Right lobe of liver (tissue), 6 donors: ENCODE results near the gene ELMO1. TPM values are rescaled to one million over a fixed set of nuclear protein-coding genes. Genes with fewer than 3 reads are reported as not detected.

Experiments
- ATAC-seq, 4 donors: fragments of 200-7000 bp; cut with Tn5 transposase; one replicate each; pipeline ENCODE4 v1.9.1; 2020; ENCODE audit warnings: mild to moderate bottlenecking in 4 of 4, moderate library complexity in 4 of 4
- DNase-seq, 3 donors: peaks; one replicate each; pipeline ENCODE4 v3.0.0-alpha.2; 2020
- H3K27ac ChIP-seq, 3 donors: fragments of 200-600 bp; one replicate each; pipeline ENCODE4 v1.8.0; 2022
- H3K27me3 ChIP-seq, 2 donors: fragments of 200-600 bp; one replicate each; pipeline ENCODE4 v1.8.0; 2022
- H3K36me3 ChIP-seq, 4 donors: fragments of 200-600 bp; sonication (generic) in 1 of 4; one replicate each; pipeline versions ENCODE4 v1.5.1 to v1.8.0; 2017 to 2022; ENCODE audit warnings: control low read depth in 1 of 4
- H3K4me1 ChIP-seq, 4 donors: fragments of 200-600 bp; sonication (generic) in 1 of 4; one replicate each; pipeline versions ENCODE4 v1.5.1 to v1.8.0; 2017 to 2022; ENCODE audit warnings: control low read depth in 1 of 4
- H3K4me3 ChIP-seq, 3 donors: fragments of 200-600 bp; one replicate each; pipeline ENCODE4 v1.8.0; 2022
- H3K9me3 ChIP-seq, 4 donors: fragments of 200-600 bp; sonication (generic) in 1 of 4; one replicate each; pipeline versions ENCODE4 v1.5.1 to v1.8.0; 2017 to 2022; ENCODE audit warnings: control low read depth in 1 of 4
- POLR2A ChIP-seq: fragments of 450-650 bp; IDR thresholded peaks from one replicate; pipeline ENCODE4 v1.6.1; 2017; ENCODE audit warnings: antibody characterized with exemption, mild to moderate bottlenecking
- WGBS: methylation state at CpG from one replicate; pipeline ENCODE4 v1.1.6; 2018; ENCODE audit warnings: low coverage, low lambda C conversion rate; ENCODE audit not compliant: insufficient coverage; ENCODE audit errors: missing lambda C conversion rate; 5-methylcytosine and 5-hydroxymethylcytosine counted together
- intact Hi-C, 2 donors: fragments of 100-400 bp; cut with DNase I; formaldehyde crosslinking; loops; one replicate each; pipeline versions ENCODE4 v1.11.2 to v1.14.1; 2022
- total RNA-seq, 6 experiments: library from RNA; depleted of rRNA in 2 of 6; stranded (reverse); fragments of >200 nt in 2 of 6; fragmentation: NEBNext Ultra II Directional in 3 of 6; extraction: Animal tissue kit (Norgen Biotek cat#: 25700) in 3 of 6; gene quantifications; one replicate each; pipeline versions ENCODE4 v1.1.0 to v1.2.4, GENCODE V29; 2016 to 2023
- TF ChIP-seq, protein P1 (sequence below), 4 donors: fragments of 200-600 bp in 3 of 4; fragments of 450-650 bp in 1 of 4; IDR thresholded peaks; one replicate each; pipeline versions ENCODE4 v1.5.1 to v1.8.0; 2016 to 2022; ENCODE audit warnings: antibody characterized with exemption in 4 of 4, mild to moderate bottlenecking in 2 of 4
- donor health status: DM: no; HTN: yes; CAD: no.
- donor health status: DM: no; HTN: no; CAD: no.
- donor health status: DM: no; HTN: no; CAD: no.
- donor health status: DM: no; HTN: yes; CAD: no.
- donor health status: DM: no; HTN: yes; CAD: no.

Gene ELMO1
- total RNA-seq, 6 experiments from 2014 or later = 18.4 to 55.4 (median 25.1) TPM

DNA sequence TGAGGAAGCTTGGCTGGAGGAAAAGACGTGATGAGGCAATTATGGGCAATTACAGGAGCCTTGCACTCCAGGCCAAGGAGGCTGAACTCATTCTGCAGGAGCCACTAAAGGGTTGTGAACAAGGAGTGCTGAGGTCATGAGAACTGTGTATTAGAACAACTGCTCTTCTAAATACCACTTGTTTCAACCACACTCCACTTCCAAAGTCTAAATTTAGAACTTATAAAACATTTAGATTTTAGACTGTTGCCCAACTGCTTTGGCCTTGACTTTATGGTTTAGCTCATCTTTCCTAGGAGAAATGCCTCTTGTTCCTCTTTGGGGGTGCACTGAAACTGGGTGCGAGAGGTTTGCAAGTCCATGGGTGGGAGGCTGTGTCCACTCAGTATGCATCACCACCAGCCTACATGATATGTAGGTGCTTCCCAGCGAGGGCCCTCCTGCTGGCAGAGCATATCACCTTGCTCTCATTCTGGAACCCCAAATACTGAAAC is 524.7 kb downstream of the ELMO1 start:
- Histone ChIP-seq H3K9me3 (no peaks in the 10 kb centered on the region), H3K36me3 (no peaks in the 10 kb centered on the region), H3K4me3 (no peak overlapping the region), H3K4me1 (no peaks in the 10 kb centered on the region), H3K27me3 (no peaks in the 10 kb centered on the region), H3K27ac (no peak overlapping the region)
- intact Hi-C loops = no loop called here
- TF ChIP-seq POLR2A = no peak
- TF ChIP-seq, protein P1, sequence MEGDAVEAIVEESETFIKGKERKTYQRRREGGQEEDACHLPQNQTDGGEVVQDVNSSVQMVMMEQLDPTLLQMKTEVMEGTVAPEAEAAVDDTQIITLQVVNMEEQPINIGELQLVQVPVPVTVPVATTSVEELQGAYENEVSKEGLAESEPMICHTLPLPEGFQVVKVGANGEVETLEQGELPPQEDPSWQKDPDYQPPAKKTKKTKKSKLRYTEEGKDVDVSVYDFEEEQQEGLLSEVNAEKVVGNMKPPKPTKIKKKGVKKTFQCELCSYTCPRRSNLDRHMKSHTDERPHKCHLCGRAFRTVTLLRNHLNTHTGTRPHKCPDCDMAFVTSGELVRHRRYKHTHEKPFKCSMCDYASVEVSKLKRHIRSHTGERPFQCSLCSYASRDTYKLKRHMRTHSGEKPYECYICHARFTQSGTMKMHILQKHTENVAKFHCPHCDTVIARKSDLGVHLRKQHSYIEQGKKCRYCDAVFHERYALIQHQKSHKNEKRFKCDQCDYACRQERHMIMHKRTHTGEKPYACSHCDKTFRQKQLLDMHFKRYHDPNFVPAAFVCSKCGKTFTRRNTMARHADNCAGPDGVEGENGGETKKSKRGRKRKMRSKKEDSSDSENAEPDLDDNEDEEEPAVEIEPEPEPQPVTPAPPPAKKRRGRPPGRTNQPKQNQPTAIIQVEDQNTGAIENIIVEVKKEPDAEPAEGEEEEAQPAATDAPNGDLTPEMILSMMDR (IDR thresholded peaks at IDR 0.05) = no peak
- DNase-seq = no peak
- ATAC-seq = peak in 3 of 4 donors; percentile 16 to 40 (median 33)
- WGBS = 73% methylated on average over 3 of the region's 3 CpGs

DNA sequence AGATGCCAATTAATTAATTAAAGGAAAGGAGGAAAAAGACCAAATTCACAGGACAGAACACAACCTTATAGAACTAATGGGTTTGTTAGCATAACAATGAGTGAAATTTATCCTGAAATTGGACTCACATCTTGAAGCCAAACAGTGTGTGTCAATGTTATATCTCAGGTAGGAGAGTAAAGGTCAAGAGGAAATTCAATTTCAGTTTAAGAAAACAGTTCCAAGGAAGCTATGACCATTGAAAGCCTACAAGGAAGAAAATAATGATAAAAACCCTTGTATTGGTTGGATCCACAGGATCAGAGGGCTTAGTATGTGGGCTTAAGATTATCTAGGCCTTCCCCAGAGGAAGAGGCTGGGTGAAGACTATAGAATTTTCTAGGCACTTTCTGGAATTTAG is 525.5 kb downstream of the ELMO1 start:
- DNase-seq (no peak), ATAC-seq (no peak)
- no peaks in the 10 kb centered on the region for H3K27me3 ChIP-seq
- no peak overlapping the region for H3K27ac ChIP-seq
- intact Hi-C loops = no loop called here
- TF ChIP-seq POLR2A = no peak
- TF ChIP-seq, protein P1 (IDR thresholded peaks at IDR 0.05) = no peak
- no peaks in the 10 kb centered on the region for H3K4me1 ChIP-seq
- H3K4me3 ChIP-seq = no peak overlapping the region
- H3K9me3 ChIP-seq = no peaks in the 10 kb centered on the region
- H3K36me3 ChIP-seq = no peaks in the 10 kb centered on the region

DNA sequence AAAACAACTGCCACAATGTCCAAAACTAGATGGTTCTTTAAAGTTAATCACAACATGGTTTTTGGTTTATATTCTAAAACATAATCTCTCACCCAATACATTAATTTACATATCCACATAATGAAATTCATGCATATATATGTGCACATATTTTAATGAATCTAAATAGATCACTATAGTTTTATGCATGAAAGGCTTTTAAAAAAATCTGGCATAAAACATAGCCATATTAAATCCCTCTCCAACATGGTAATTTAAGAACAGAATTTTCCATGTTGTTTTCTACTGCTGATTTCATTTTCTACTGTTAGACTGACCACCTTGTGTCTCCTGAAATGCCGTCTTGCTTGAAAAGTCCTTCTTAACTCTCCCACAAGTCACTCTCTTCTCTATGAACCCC is 528.2 kb downstream of the ELMO1 start:
- Histone ChIP-seq H3K4me1 (no peaks in the 10 kb centered on the region), H3K9me3 (no peaks in the 10 kb centered on the region), H3K4me3 (no peak overlapping the region), H3K27ac (no peak overlapping the region), H3K36me3 (no peaks in the 10 kb centered on the region), H3K27me3 (no peaks in the 10 kb centered on the region)
- intact Hi-C loops = no loop called here
- no peak for TF ChIP-seq POLR2A
- TF ChIP-seq, protein P1 (IDR thresholded peaks at IDR 0.05) = no peak
- ATAC-seq = no peak
- no peak for DNase-seq
- WGBS = 100% methylated on average over 1 of the region's 1 CpG

DNA sequence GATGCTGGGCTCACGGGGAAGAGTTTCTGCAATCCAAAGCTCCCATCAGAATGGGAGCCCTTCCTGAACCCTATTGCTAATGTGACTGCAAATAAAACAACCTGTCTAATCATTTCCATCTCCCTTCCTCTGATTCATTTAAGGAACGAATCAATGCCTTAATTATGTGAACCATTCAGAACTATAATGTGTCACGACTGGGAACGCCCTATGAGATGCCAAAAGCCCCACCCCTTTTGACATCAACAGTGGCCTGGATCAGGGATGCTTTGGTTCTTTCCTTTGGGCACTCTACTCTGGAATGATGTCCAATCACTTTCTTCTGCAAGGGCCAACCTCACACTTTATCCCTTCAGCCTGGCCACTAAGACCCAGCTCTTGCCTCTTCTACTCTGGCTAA is 528.9 kb downstream of the ELMO1 start:
- TF ChIP-seq, protein P1 (IDR thresholded peaks at IDR 0.05) = no peak
- no peak for TF ChIP-seq POLR2A
- Histone ChIP-seq H3K9me3 (no peaks in the 10 kb centered on the region), H3K4me3 (no peak overlapping the region), H3K36me3 (no peaks in the 10 kb centered on the region), H3K4me1 (no peaks in the 10 kb centered on the region), H3K27me3 (no peaks in the 10 kb centered on the region), H3K27ac (no peak overlapping the region)
- DNase-seq (no peak), ATAC-seq (no peak)
- intact Hi-C loops = no loop called here
- WGBS = 93% methylated on average over 3 of the region's 4 CpGs

DNA sequence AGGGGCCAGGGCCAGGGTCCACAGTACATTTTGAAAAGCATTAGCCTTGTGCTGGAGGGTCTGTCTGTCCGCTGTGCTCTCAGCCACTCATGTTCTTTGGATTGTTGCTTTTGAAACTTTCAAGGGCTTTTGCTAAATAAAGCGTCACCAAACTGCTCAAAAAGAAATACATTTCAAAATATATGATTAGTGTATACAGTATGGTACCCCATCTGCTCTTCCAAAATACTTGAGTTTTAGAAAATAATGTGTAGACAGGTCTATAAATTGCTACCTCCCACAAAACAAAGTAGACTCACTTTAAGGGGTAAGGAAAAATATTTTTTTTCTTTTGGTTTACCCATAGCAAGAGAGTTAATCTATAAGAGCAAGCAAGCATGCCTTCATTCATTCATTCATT is 530.1 kb downstream of the ELMO1 start:
- Histone ChIP-seq H3K27me3 (no peaks in the 10 kb centered on the region), H3K27ac (no peak overlapping the region), H3K9me3 (no peaks in the 10 kb centered on the region), H3K4me3 (no peak overlapping the region), H3K4me1 (no peaks in the 10 kb centered on the region), H3K36me3 (no peaks in the 10 kb centered on the region)
- ATAC-seq (no peak), DNase-seq (no peak)
- 95% methylated on average over 2 of the region's 2 CpGs for WGBS
- TF ChIP-seq, protein P1 (IDR thresholded peaks at IDR 0.05) = no peak
- no peak for TF ChIP-seq POLR2A
- intact Hi-C loops = no loop called here
